ENCODE measurements around the gene HOXD13.

The HOXD13 gene

GRCh38 chr2:176128172-176128981 is 35.9 kb downstream of the HOXD13 start:
- H3K23ac ChIP-seq (ENCODE audit: low read length): no peak overlapping the region
- H2BK12ac ChIP-seq (ENCODE audit: low read length): no peak overlapping the region
- H3K79me2 ChIP-seq (ENCODE audit: control insufficient read depth, insufficient read depth, low read length, poor library complexity): no peaks in the 10 kb centered on the region
- H4K91ac ChIP-seq (ENCODE audit: low read depth, low read length): no peak overlapping the region
- H4K12ac ChIP-seq (ENCODE audit: low read depth, low read length): no peak overlapping the region
- H3K4me3 ChIP-seq (ENCODE audit: low read depth, low read length): no peak overlapping the region
- H3K4me2 ChIP-seq (ENCODE audit: low read length): peak overlapping the region; percentile 43
- WGBS (ENCODE audit: extremely low coverage, insufficient coverage, insufficient read length): no CpG with 5 or more reads among the region's 49 CpGs
- no peak overlapping the region for H3K18ac ChIP-seq (ENCODE audit: low read length)
- no peak overlapping the region for H2AK5ac ChIP-seq (ENCODE audit: low read length)
- no peak overlapping the region for H2BK120ac ChIP-seq (ENCODE audit: insufficient read depth, low read length, poor library complexity)
- H3K9ac ChIP-seq (ENCODE audit: low read length): no peak overlapping the region
- no peak overlapping the region for H2BK5ac ChIP-seq (ENCODE audit: low read depth, low read length, poor library complexity)
- H3K9me3 ChIP-seq (ENCODE audit: insufficient read depth, low read depth, low read length): peaks cover 4% of the 10 kb centered on the region
- no peak overlapping the region for H3K27ac ChIP-seq (ENCODE audit: low read depth, low read length)
- H3K27me3 ChIP-seq (ENCODE audit: insufficient read depth, low read length): peaks cover 75% of the 10 kb centered on the region
- peaks cover 9 to 17% of the 10 kb centered on the region in 2 experiments for H3K4me1 ChIP-seq (ENCODE audit: control insufficient read depth in 1 of 2, insufficient read depth in 2 of 2, low read length in 2 of 2)
- no peak overlapping the region for H3K4ac ChIP-seq (ENCODE audit: low read depth, low read length)
- no peak overlapping the region for H2AFZ ChIP-seq (ENCODE audit: insufficient read depth, low read length, poor library complexity)
- H3K79me1 ChIP-seq (ENCODE audit: low read length): no peaks in the 10 kb centered on the region
- H3K36me3 ChIP-seq (ENCODE audit: control insufficient read depth in 1 of 2, insufficient read depth in 2 of 2, low read length in 2 of 2): no peaks in the 10 kb centered on the region
- no peak for DNase-seq
- H4K8ac ChIP-seq (ENCODE audit: low read depth, low read length): no peak overlapping the region
- H3K14ac ChIP-seq (ENCODE audit: low read length): no peak overlapping the region

- Histone ChIP-seq H4K91ac (ENCODE audit: low read depth, low read length) (no peak within 1 kb of the TSS), H2AFZ (ENCODE audit: insufficient read depth, low read length, poor library complexity) (peak within 1 kb of the TSS; percentile 49)
Observed at GRCh38 chr2:176128982-176129796, 36.7 kb downstream of the HOXD13 start, which contains the start of gene HOXD8. Gene HOXD8, plus strand, starts transcription at chr2:176129705. Its CDS starts 662 bp downstream, at chr2:176130367.

GRCh38 chr2:176129813-176130146 is 37.3 kb downstream of the HOXD13 start:
- no CpG with 5 or more reads among the region's 43 CpGs for WGBS (ENCODE audit: extremely low coverage, insufficient coverage, insufficient read length)
- Histone ChIP-seq H2BK120ac (ENCODE audit: insufficient read depth, low read length, poor library complexity) (no peak overlapping the region), H4K8ac (ENCODE audit: low read depth, low read length) (no peak overlapping the region), H3K27ac (ENCODE audit: low read depth, low read length) (no peak overlapping the region), H3K36me3 (ENCODE audit: control insufficient read depth in 1 of 2, insufficient read depth in 2 of 2, low read length in 2 of 2) (no peaks in the 10 kb centered on the region), H3K9me3 (ENCODE audit: insufficient read depth, low read depth, low read length) (peaks cover 4% of the 10 kb centered on the region), H3K27me3 (ENCODE audit: insufficient read depth, low read length) (peaks cover 76% of the 10 kb centered on the region), H3K23ac (ENCODE audit: low read length) (no peak overlapping the region), H4K12ac (ENCODE audit: low read depth, low read length) (no peak overlapping the region), H3K79me2 (ENCODE audit: control insufficient read depth, insufficient read depth, low read length, poor library complexity) (no peaks in the 10 kb centered on the region), H2BK5ac (ENCODE audit: low read depth, low read length, poor library complexity) (no peak overlapping the region), H3K4ac (ENCODE audit: low read depth, low read length) (no peak overlapping the region), H3K9ac (ENCODE audit: low read length) (no peak overlapping the region), H4K91ac (ENCODE audit: low read depth, low read length) (no peak overlapping the region), H3K4me2 (ENCODE audit: low read length) (peak overlapping the region; percentile 84), H3K14ac (ENCODE audit: low read length) (no peak overlapping the region), H2AFZ (ENCODE audit: insufficient read depth, low read length, poor library complexity) (peak overlapping the region; percentile 49), H3K79me1 (ENCODE audit: low read length) (no peaks in the 10 kb centered on the region), H3K18ac (ENCODE audit: low read length) (no peak overlapping the region), H2BK12ac (ENCODE audit: low read length) (no peak overlapping the region), H3K4me1 (ENCODE audit: control insufficient read depth in 1 of 2, insufficient read depth in 2 of 2, low read length in 2 of 2) (peaks cover 9 to 17% of the 10 kb centered on the region in 2 experiments), H3K4me3 (ENCODE audit: low read depth, low read length) (peak overlapping the region; percentile 46), H2AK5ac (ENCODE audit: low read length) (no peak overlapping the region)
- DNase-seq: no peak

More at GRCh38 chr2:176128982-176129796, 36.7 kb downstream of the HOXD13 start, which contains the start of gene HOXD8:
- H3K4me3 ChIP-seq (ENCODE audit: low read depth, low read length): peak within 1 kb of the TSS; percentile 46
- no peak within 1 kb of the TSS for H3K27ac ChIP-seq (ENCODE audit: low read depth, low read length)
- peak within 1 kb of the TSS; percentile 84 for H3K4me2 ChIP-seq (ENCODE audit: low read length)
- H2BK12ac ChIP-seq (ENCODE audit: low read length): no peak within 1 kb of the TSS
- no peaks in the 10 kb centered on the region for H3K79me2 ChIP-seq (ENCODE audit: control insufficient read depth, insufficient read depth, low read length, poor library complexity)
- H3K36me3 ChIP-seq (ENCODE audit: control insufficient read depth in 1 of 2, insufficient read depth in 2 of 2, low read length in 2 of 2): no peaks in the 10 kb centered on the region
- peaks cover 4% of the 10 kb centered on the region for H3K9me3 ChIP-seq (ENCODE audit: insufficient read depth, low read depth, low read length)
- H3K4ac ChIP-seq (ENCODE audit: low read depth, low read length): no peak within 1 kb of the TSS
- H3K27me3 ChIP-seq (ENCODE audit: insufficient read depth, low read length): peaks cover 76% of the 10 kb centered on the region
- H3K79me1 ChIP-seq (ENCODE audit: low read length): no peaks in the 10 kb centered on the region
- H3K23ac ChIP-seq (ENCODE audit: low read length): no peak within 1 kb of the TSS
- H3K18ac ChIP-seq (ENCODE audit: low read length): no peak within 1 kb of the TSS
- DNase-seq: peak in 1 of 2 donors; percentile 24
- no CpG with 5 or more reads among the region's 64 CpGs for WGBS (ENCODE audit: extremely low coverage, insufficient coverage, insufficient read length)
- peaks cover 9 to 17% of the 10 kb centered on the region in 2 experiments for H3K4me1 ChIP-seq (ENCODE audit: control insufficient read depth in 1 of 2, insufficient read depth in 2 of 2, low read length in 2 of 2)
- no peak within 1 kb of the TSS for H3K14ac ChIP-seq (ENCODE audit: low read length)
- no peak within 1 kb of the TSS for H2BK5ac ChIP-seq (ENCODE audit: low read depth, low read length, poor library complexity)
- H4K12ac ChIP-seq (ENCODE audit: low read depth, low read length): no peak within 1 kb of the TSS
- no peak within 1 kb of the TSS for H3K9ac ChIP-seq (ENCODE audit: low read length)
- H4K8ac ChIP-seq (ENCODE audit: low read depth, low read length): no peak within 1 kb of the TSS
- no peak within 1 kb of the TSS for H2BK120ac ChIP-seq (ENCODE audit: insufficient read depth, low read length, poor library complexity)
- H2AK5ac ChIP-seq (ENCODE audit: low read length): no peak within 1 kb of the TSS

- no peak overlapping the region for H4K8ac ChIP-seq (ENCODE audit: low read depth, low read length)
- DNase-seq: peak in 1 of 2 donors; percentile 33
- H2BK12ac ChIP-seq (ENCODE audit: low read length): no peak overlapping the region
- H3K14ac ChIP-seq (ENCODE audit: low read length): no peak overlapping the region
- H3K18ac ChIP-seq (ENCODE audit: low read length): no peak overlapping the region
- H3K4me2 ChIP-seq (ENCODE audit: low read length): peak overlapping the region; percentile 84
- no peak overlapping the region for H2BK120ac ChIP-seq (ENCODE audit: insufficient read depth, low read length, poor library complexity)
- WGBS (ENCODE audit: extremely low coverage, insufficient coverage, insufficient read length): no CpG with 5 or more reads among the region's 100 CpGs
- no peaks in the 10 kb centered on the region for H3K79me1 ChIP-seq (ENCODE audit: low read length)
- no peak overlapping the region for H3K4ac ChIP-seq (ENCODE audit: low read depth, low read length)
- peaks cover 2% of the 10 kb centered on the region for H3K9me3 ChIP-seq (ENCODE audit: insufficient read depth, low read depth, low read length)
- no peaks in the 10 kb centered on the region for H3K79me2 ChIP-seq (ENCODE audit: control insufficient read depth, insufficient read depth, low read length, poor library complexity)
- peaks cover 76% of the 10 kb centered on the region for H3K27me3 ChIP-seq (ENCODE audit: insufficient read depth, low read length)
- no peak overlapping the region for H2BK5ac ChIP-seq (ENCODE audit: low read depth, low read length, poor library complexity)
- H4K91ac ChIP-seq (ENCODE audit: low read depth, low read length): no peak overlapping the region
- no peak overlapping the region for H2AK5ac ChIP-seq (ENCODE audit: low read length)
- no peak overlapping the region for H3K27ac ChIP-seq (ENCODE audit: low read depth, low read length)
- no peaks in the 10 kb centered on the region for H3K36me3 ChIP-seq (ENCODE audit: control insufficient read depth in 1 of 2, insufficient read depth in 2 of 2, low read length in 2 of 2)
- no peak overlapping the region for H3K23ac ChIP-seq (ENCODE audit: low read length)
- H4K12ac ChIP-seq (ENCODE audit: low read depth, low read length): no peak overlapping the region
- H3K4me3 ChIP-seq (ENCODE audit: low read depth, low read length): peak overlapping the region; percentile 46
- H3K9ac ChIP-seq (ENCODE audit: low read length): no peak overlapping the region
- peak overlapping the region; percentile 49 for H2AFZ ChIP-seq (ENCODE audit: insufficient read depth, low read length, poor library complexity)
- H3K4me1 ChIP-seq (ENCODE audit: control insufficient read depth in 1 of 2, insufficient read depth in 2 of 2, low read length in 2 of 2): peaks cover 9 to 17% of the 10 kb centered on the region in 2 experiments
Observed at GRCh38 chr2:176130147-176130956, 37.8 kb downstream of the HOXD13 start.
